Activated T-cell treated with anti-CD3 and anti-CD28 coated beads, Interleukin-2, amount 50 U/mL, for 24 hours (primary cell): ENCODE data around the gene POFUT2.
"Not testable (repeated sequence)": the region's sequence is repeated elsewhere in the genome, so short reads cannot be mapped to it uniquely, and the experiment has no call there.

Source experiments
- DNase-seq: peaks from one replicate; pipeline ENCODE4 v3.0.0-alpha.2; 2020
- H3K27ac Mint-ChIP-seq: 2 replicates; pipeline ENCODE4 v1.8.0; 2020; ENCODE audit warnings: mild to moderate bottlenecking, mixed read lengths
- H3K27me3 Mint-ChIP-seq: 2 replicates; pipeline ENCODE4 v1.8.0; 2020; ENCODE audit warnings: mixed read lengths
- H3K36me3 Mint-ChIP-seq: 2 replicates; pipeline ENCODE4 v1.8.0; 2020; ENCODE audit warnings: low read depth, mixed read lengths
- H3K4me1 Mint-ChIP-seq: 2 replicates; pipeline ENCODE4 v1.8.0; 2020; ENCODE audit warnings: low read depth, mixed read lengths
- H3K4me3 Mint-ChIP-seq: 2 replicates; pipeline ENCODE4 v1.8.0; 2020; ENCODE audit warnings: mild to moderate bottlenecking, moderate library complexity, mixed read lengths
- H3K9me3 Mint-ChIP-seq: 2 replicates; pipeline ENCODE4 v1.8.0; 2020; ENCODE audit warnings: mixed read lengths

The POFUT2 gene

DNA sequence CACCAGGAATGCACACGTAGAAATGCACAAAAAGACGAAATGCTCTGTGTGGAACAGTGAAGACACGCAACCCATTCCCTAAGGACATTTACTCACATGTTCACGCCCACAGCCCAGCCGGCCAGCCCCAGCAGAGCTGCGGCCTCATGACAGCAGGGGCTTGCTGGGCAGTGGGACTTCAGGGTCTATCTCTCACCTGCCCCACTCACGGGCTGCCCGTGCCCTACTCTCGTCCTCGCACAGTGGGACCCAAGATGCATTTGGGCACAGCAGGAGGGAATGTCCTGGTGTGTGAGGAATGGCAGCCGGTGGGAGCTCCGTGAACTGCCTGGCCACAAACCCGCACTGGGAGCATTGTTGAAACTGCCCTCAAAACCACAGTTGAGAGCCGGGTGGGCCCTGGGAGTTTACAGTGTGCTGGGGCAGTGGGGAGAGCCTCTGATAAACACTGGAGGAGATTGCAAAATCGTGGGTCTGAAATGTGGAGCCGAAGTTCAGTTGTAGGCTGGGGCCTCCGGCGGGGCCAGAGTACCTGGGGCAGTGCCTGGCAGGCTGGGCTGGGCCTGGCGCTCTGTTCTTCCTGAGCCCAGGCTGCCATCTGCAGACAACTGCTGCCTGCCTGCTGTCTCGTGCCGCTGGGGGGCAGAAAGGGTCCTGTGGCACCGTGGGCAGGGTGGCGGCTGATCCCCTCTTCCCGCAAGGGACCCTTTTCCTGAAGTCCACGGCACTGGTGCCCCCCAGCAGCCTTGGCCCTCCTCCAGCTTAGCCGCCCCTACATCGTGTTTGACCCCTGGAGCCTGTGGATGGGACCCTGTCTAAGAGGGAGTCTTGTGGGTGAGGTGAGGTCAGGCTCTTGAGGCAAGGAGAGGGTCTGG lies 20.7 kb upstream of the POFUT2 start:
- no peak overlapping the region for H3K27ac Mint-ChIP-seq

DNA sequence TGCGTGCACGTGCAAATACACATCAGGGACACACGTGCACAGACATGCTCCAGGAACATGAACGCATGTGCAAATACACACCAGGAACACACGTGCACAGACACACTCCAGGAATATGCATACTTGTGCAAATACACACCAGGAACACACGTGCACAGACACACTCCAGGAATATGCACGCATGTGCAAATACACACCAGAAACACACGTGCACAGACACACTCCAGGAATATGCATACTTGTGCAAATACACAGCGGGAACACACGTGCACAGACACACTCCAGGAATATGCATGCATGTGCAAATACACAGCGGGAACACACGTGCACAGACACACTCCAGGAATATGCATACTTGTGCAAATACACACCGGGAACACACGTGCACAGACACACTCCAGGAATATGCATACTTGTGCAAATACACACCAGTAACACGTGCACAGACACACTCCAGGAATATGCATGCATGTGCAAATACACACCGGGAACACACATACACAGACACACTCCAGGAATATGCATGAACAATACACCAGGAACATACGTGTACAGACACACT lies 20.0 kb upstream of the POFUT2 start:
- H3K4me1 Mint-ChIP-seq: peaks cover 26% of the 10 kb centered on the region
- H3K9me3 Mint-ChIP-seq, DNase-seq, H3K27ac Mint-ChIP-seq, H3K36me3 Mint-ChIP-seq, H3K4me3 Mint-ChIP-seq, H3K27me3 Mint-ChIP-seq: not testable (repeated sequence)

More for the DNA sequence above, 20.7 kb upstream of the POFUT2 start:
- DNase-seq: no peak
- peaks cover 6% of the 10 kb centered on the region for H3K27me3 Mint-ChIP-seq
- H3K36me3 Mint-ChIP-seq: no peaks in the 10 kb centered on the region
- peaks cover 21% of the 10 kb centered on the region for H3K4me1 Mint-ChIP-seq
- no peaks in the 10 kb centered on the region for H3K9me3 Mint-ChIP-seq
- H3K4me3 Mint-ChIP-seq: no peak overlapping the region

DNA sequence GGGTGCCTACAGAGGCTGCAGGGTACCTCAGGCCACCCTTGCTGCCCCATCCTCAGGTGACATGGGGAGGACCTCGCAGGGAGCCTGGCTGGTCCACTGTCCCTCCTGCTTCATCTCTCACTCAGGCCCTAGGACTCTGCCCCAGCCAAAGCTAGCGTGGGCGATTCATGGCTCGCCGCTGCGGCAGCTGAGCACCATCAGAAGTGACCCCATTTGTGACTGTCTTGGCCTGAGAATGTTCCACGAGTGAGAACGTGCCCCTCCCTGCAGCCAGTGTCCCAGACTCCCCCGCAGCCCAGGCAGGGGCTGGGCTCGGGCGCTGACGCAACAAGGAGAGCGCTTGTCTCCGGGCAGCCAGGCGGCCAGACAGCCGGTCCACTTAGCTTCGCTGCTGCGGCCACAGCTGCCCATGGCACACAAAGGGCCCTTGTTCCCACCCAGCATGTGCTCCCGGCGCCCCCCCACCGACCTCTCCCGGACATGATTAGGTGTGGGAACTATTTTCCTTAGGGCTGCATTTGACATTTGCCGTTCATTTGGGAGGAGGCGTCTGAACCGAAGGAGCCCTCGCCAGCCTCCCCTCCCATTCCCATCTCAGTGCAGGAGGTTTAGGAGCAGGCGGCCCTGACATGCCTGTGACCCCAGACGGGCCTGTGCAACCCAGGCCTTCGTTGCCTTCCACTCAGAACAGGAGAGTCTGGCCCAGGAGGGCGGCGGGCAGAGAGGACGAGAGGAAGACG lies 19.3 kb upstream of the POFUT2 start:
- Mint-ChIP-seq H3K4me1 (peaks cover 28% of the 10 kb centered on the region), H3K4me3 (no peak overlapping the region), H3K36me3 (no peaks in the 10 kb centered on the region), H3K9me3 (no peaks in the 10 kb centered on the region), H3K27me3 (peaks cover 6% of the 10 kb centered on the region), H3K27ac (no peak overlapping the region)
- no peak for DNase-seq

DNA sequence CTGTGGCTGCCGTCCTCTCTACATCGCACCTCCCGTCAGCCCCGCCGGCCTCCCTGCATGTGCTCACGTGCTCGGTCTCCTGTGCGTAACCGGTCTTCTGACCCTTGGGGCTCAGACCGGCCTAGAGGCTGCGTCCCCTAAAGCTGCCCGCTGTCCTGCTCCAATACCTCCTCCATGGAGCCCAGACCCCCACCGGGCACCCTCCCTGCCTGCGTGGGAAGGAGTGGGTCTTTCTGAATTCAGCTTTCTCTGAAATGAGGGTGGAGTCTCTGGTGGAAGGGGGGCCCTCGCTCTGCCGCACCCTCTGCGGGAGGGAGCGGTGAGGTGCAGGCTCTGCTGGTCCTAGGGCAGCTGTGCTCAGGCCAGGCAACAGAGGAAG lies 18.7 kb upstream of the POFUT2 start:
- Mint-ChIP-seq H3K36me3 (no peaks in the 10 kb centered on the region), H3K4me1 (peaks cover 30% of the 10 kb centered on the region), H3K27me3 (peaks cover 6% of the 10 kb centered on the region), H3K27ac (no peak overlapping the region), H3K4me3 (no peak overlapping the region), H3K9me3 (no peaks in the 10 kb centered on the region)
- DNase-seq: no peak

DNA sequence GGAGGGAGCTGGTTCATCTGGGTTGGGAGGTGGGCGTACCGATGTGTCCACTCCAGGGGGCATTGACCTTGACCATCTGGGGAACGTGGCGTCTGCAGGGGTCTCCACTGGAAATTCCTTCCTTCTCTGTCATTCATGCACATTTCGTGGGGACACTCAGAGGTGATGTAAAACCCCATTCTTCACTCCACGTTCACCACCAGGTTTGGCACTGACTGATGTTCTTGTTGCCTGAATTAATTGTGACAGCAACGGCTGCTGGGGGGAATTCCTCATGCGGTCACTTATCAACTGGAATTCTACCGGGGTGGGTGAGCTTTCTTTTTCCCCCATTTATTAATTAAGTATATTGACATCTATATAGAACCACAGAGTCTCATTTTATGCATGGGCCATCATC lies 18.1 kb upstream of the POFUT2 start:
- Mint-ChIP-seq H3K4me1 (peaks cover 30% of the 10 kb centered on the region), H3K27ac (no peak overlapping the region), H3K4me3 (no peak overlapping the region), H3K9me3 (no peaks in the 10 kb centered on the region), H3K36me3 (no peaks in the 10 kb centered on the region), H3K27me3 (peaks cover 6% of the 10 kb centered on the region)
- no peak for DNase-seq

DNA sequence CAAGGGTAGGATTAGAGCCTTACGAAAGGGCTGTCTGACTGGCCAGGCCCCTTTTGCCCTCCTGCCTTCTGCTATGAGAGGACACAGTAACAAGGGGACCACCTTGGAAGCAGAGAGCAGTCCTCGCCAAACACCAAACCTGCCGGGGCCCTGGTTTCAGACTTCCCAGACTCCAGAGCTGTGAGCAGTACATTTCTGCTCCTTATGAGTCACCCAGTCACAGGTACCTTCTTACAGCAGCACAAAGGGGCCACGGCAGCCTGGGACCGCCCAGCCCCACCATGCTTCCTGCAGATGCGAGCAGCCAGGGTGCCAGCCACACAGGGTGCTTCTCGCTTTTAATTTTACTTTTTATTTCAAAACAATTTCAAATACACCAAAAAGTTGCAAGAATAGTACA lies 17.2 kb upstream of the POFUT2 start:
- Mint-ChIP-seq H3K27me3 (peaks cover 6% of the 10 kb centered on the region), H3K36me3 (no peaks in the 10 kb centered on the region), H3K9me3 (no peaks in the 10 kb centered on the region), H3K4me1 (peaks cover 30% of the 10 kb centered on the region), H3K27ac (no peak overlapping the region), H3K4me3 (no peak overlapping the region)
- DNase-seq: no peak

DNA sequence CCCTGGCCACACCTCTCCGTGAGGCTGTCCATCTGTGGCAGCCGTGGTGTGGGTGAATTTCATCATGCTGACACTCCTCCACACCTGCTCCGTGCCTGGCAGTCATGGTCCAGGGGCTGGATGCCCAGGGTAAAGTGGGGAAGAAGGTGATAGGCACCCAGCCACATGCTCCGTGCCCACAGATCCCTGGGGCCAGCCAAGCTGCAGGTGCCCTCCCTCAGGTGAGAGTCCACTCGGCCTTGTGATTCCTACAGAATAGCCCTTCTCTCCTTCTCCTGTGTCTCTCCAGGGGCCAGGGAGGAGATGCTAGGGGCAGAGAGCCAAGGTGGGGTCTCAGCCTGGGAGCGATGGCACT lies 16.8 kb upstream of the POFUT2 start:
- Mint-ChIP-seq H3K4me3 (no peak overlapping the region), H3K4me1 (peaks cover 28% of the 10 kb centered on the region), H3K9me3 (no peaks in the 10 kb centered on the region), H3K27me3 (peaks cover 6% of the 10 kb centered on the region), H3K36me3 (no peaks in the 10 kb centered on the region), H3K27ac (no peak overlapping the region)
- DNase-seq: no peak

DNA sequence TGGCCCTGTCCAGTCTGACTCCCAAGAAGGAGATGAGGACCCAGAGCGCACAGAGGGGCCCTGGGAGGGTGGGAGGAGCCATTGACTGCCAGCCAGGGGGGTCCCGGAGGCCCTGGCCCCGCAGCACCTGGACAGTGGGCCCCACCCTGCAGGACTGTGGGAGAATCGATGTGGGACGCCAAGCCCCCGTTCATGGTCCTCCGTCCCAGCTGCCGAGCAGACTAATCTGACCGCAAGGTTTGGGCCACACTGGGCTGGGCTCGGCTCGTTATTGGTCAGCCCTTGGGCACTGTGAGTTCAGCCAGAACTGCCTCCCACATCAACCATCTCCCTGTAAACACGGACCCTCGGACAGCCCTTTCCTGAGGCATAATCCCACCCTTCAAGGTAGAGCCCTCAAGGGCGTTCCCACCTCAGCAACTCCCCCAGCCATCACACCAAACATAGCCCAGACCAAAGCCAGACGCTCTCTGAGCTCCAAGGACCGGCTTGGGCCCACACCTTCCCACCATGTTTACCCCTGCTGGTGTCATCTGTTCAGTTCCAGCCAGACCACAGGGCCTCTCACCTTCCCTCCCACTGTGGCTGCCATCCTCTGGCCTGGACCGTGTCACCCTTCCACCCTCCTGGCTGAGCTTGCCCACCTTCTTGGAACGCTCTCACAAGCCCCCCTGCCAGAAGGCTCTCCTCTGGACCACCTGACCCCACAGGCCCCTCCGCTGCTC lies 16.2 kb upstream of the POFUT2 start:
- Mint-ChIP-seq H3K4me1 (peaks cover 23% of the 10 kb centered on the region), H3K4me3 (no peak overlapping the region), H3K27ac (no peak overlapping the region), H3K9me3 (no peaks in the 10 kb centered on the region), H3K27me3 (peaks cover 6% of the 10 kb centered on the region), H3K36me3 (no peaks in the 10 kb centered on the region)
- no peak for DNase-seq

DNA sequence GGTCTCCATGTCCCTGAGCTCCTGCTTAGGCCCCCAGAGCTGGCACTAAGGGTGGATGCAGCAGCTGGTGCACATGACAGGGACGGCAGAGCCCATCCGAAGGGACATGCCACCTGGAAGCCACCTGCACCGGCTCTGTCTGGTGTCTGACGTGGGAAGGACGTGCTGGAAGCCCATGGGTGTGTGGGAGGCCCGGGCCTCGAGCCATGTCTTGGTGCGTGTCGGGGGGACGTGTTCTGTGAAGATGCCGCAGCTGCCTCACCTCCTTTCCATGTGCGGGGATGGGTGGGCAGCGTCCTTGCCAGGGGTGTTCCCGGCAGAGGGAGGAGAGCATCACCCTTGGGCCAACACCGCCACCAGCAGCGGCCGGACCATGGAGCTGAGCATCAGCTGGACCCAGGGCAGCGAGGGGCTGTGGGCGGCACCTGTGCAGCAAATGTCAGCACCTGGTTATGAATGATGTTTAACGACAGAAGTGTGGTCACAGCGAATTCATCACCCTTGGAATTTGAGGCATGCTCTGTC lies 15.5 kb upstream of the POFUT2 start:
- H3K27ac Mint-ChIP-seq: no peak overlapping the region
- H3K27me3 Mint-ChIP-seq: peaks cover 3% of the 10 kb centered on the region
- no peak for DNase-seq
- no peaks in the 10 kb centered on the region for H3K36me3 Mint-ChIP-seq
- peaks cover 21% of the 10 kb centered on the region for H3K4me1 Mint-ChIP-seq
- H3K4me3 Mint-ChIP-seq: no peak overlapping the region
- H3K9me3 Mint-ChIP-seq: no peaks in the 10 kb centered on the region

DNA sequence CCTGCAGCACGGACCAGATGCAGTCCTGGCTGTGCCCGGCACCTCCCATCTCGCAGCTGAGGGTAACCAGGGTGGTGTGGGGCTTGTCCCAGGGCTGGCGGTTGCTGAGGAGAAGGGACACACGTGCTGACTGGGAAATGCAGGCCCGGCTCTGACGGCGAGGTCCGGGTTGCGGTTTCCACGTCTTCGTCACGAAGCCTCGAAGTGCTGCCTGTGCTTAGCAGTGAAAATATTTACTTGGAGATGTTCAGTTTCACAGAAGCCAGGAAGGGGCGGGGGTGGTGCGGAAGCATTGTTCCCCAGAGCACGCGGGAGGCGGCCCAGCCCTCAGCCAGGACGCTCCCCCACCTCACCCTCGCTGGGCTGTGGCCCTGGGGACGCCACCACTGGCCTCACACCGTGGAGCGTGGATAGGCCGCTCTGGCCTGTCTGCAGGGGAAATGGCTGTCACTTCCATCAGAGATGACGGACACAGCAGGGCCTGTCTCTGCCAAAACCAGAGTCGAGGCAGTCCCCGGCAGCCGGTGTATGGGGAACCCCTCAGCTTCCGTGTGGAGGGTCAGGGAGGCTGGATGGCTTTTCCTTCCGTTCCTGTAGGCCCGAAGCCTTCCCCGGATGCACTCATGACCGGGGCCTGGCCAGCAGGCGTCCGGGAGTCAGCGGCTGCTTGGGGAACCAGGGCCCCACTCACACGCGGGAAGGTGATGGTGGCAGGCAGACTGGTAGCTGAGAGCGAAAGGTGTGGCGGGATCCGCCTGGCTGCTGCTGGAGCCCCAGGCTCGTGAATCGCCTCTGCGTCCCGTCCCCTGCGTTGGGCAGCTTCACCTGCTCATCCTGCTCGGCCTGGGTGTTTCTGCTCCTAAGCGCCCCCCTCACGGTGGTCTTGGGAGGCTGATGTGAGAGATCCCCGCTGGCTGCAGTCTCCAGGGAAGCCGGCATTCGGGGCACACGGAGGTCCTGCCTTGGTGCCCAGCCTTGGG lies 14.7 kb upstream of the POFUT2 start:
- Mint-ChIP-seq H3K4me3 (no peak overlapping the region), H3K27ac (peak overlapping the region; percentile 33), H3K36me3 (no peaks in the 10 kb centered on the region), H3K9me3 (no peaks in the 10 kb centered on the region), H3K4me1 (peaks cover 21% of the 10 kb centered on the region), H3K27me3 (no peaks in the 10 kb centered on the region)
- peak; percentile 63 for DNase-seq

DNA sequence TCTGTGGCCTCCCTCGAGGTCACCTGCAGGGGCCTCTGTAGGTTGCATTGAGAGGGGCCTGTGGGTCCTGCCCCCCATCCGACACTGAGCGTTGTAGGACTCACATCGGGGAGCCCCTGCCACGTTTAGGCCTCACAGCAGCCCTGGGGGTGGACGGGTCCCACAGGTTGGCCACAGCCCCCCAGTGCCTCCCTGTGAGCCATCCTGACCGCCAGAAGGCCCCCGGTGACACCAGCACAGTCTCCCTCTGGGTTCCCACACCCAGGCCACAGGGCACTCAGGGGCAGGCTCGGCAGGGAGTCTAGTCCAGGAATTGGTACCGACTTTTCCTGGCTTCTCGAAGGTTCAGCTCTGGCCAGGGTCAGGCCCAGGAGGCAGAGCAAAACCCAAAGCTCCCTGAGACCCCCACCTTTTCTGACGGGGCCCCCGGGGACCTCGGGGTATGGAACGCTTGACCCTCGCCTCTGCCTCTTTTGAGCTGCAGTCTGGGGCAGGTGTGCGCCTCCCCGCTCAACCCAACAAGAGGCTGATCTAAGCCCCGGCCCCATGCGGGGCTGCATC lies 13.9 kb upstream of the POFUT2 start:
- peaks cover 21% of the 10 kb centered on the region for H3K4me1 Mint-ChIP-seq
- no peaks in the 10 kb centered on the region for H3K27me3 Mint-ChIP-seq
- no peaks in the 10 kb centered on the region for H3K9me3 Mint-ChIP-seq
- no peak overlapping the region for H3K4me3 Mint-ChIP-seq
- H3K36me3 Mint-ChIP-seq: no peaks in the 10 kb centered on the region
- peak overlapping the region; percentile 33 for H3K27ac Mint-ChIP-seq
- DNase-seq: no peak

DNA sequence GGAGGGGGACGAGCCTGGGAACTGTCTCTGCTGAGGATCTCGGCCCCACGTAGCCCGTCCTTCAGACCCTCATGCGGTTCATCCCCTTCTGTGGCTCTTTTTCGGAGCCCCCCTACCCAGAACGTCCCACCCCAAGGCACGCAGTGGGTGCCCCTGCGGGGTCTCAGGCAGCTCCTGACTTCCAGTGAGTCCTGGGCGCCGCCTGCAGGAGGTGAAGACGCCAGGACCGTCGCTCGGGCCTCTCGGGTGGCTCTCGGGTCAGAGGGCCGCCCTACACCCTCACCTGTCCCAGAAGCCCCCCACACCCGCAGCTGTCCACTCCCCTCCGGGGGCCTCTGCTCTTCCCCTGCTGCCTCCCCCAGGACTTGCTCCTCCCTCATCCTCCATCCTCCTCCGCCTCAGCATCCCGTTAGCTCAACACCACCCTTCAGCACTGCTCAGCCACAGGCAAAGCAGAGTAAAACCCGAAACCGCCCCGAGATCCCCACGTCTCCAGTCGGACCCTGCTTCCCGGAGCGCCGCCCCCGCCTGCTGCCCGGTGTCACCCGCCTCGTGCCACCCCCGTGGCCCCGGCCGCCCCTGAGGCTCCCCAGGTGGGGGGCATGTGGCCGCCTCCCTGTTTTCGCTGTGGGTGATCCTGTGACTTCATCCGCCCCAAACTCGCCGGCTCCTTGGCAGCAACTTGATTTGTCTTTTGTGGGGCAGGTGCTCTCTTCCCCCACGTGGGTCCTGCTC lies 13.3 kb upstream of the POFUT2 start:
- no peaks in the 10 kb centered on the region for H3K27me3 Mint-ChIP-seq

More for the DNA sequence above, 13.3 kb upstream of the POFUT2 start:
- Mint-ChIP-seq H3K36me3 (no peaks in the 10 kb centered on the region), H3K9me3 (no peaks in the 10 kb centered on the region), H3K4me1 (peaks cover 21% of the 10 kb centered on the region), H3K4me3 (no peak overlapping the region), H3K27ac (no peak overlapping the region)
- DNase-seq: no peak
